ENCODE measurements around the gene NOTCH1.

Gene NOTCH1

DNA sequence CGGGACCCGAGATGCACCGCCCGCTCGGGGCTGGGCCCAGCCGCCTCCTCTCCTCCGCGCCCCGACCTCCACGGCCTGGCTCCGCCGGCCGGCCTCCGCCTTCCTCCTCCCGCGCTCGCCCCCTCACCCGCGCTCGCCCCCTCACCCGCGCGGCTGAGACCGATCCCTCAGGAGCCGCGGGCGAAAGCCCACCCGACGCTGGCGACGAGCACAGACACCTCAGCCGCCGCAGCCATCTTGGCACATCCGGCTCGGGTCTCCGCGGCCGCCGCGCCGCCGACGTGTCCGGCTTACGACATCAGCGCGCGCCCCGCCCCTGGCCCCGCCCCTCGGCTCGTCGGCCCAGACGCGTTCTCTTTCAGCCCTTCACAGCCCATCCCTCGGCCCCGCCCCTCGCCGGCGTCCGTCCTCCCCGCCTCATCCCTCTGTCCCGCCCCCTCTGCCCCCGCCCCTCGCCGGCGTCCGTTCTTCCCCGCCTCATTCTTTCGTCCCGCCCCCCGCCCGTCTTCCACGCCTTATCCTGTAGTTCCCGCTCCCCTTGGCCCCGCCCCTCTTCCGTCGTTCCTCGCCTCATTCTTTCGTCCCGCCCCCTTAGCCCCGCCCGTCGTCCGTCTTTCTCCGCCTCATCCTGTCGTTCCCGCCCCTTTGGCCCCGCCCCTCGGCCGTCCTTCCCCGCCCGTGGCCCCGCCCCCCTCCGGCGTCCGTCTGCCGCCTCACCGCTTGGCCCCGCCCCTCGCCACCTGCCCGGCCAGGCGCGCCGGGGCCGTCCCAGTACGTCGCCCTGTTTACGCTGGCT is 62.9 kb downstream of the NOTCH1 start, which contains the start of gene SEC16A:
TSS of gene SEC16A (minus strand) at position 248 of the 796 bp plus-strand sequence. CDS start 5,425 bp downstream, outside the sequence.
- H3K27ac Mint-ChIP-seq, result peak within 1 kb of the TSS; percentile 93 to 99 (median 96)
- TF ChIP-seq, protein P1, sequence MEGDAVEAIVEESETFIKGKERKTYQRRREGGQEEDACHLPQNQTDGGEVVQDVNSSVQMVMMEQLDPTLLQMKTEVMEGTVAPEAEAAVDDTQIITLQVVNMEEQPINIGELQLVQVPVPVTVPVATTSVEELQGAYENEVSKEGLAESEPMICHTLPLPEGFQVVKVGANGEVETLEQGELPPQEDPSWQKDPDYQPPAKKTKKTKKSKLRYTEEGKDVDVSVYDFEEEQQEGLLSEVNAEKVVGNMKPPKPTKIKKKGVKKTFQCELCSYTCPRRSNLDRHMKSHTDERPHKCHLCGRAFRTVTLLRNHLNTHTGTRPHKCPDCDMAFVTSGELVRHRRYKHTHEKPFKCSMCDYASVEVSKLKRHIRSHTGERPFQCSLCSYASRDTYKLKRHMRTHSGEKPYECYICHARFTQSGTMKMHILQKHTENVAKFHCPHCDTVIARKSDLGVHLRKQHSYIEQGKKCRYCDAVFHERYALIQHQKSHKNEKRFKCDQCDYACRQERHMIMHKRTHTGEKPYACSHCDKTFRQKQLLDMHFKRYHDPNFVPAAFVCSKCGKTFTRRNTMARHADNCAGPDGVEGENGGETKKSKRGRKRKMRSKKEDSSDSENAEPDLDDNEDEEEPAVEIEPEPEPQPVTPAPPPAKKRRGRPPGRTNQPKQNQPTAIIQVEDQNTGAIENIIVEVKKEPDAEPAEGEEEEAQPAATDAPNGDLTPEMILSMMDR (IDR thresholded peaks at IDR 0.05; ENCODE audit: unreplicated experiment in 3 of 3), result no peak
- H3K9me3 Mint-ChIP-seq, result no peaks in the 10 kb centered on the region
- no peaks in the 10 kb centered on the region for H3K27me3 Mint-ChIP-seq (ENCODE audit: low read depth)
- peaks cover 18% of the 10 kb centered on the region for H3K4me1 Mint-ChIP-seq
- peaks cover 8% of the 10 kb centered on the region for H3K36me3 Mint-ChIP-seq (ENCODE audit: low read depth)
- H3K4me3 Mint-ChIP-seq, result peak within 1 kb of the TSS; percentile 95 to 98 (median 97)

DNA sequence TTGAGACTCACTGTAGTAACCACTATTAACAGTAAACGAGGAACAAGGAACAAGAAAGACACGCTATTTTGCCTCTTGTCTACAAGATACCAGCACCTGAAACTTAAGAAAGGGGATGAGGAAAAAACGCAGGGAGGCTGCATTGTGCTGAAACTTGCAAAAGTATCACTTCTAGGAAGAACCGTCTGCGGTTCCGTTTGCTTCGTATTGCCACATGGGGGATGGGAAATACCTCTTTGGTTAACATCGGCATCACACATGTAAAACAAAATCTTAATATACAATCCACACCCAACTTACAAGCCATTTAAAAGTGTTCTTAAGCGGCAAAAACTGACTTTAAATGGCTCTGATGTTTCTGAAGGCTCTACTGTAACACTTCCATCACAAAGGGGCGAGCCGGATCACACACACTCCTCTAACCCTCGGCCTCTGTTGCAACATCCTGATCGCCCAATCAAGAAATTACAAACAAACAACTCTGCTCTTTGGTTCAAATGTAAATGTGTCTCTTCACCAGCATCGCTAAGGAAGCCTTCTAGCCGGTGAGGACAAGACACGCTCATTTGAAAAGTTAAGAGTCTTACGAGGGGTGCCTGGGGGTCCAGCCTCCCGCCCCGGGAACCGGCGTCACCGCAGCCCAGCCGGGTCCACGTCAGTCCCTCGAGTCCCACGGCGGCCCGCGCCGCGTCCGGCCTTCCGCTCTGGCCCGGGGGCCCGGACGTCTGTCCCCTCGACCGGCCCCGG is 63.6 kb downstream of the NOTCH1 start:
- peak overlapping the region; percentile 89 to 98 (median 91) for H3K4me3 Mint-ChIP-seq
- H3K27me3 Mint-ChIP-seq (ENCODE audit: low read depth), result no peaks in the 10 kb centered on the region
- TF ChIP-seq, protein P1 (IDR thresholded peaks at IDR 0.05; ENCODE audit: unreplicated experiment in 3 of 3), result no peak
- peaks cover 18% of the 10 kb centered on the region for H3K4me1 Mint-ChIP-seq
- peaks cover 15% of the 10 kb centered on the region for H3K36me3 Mint-ChIP-seq (ENCODE audit: low read depth)
- no peaks in the 10 kb centered on the region for H3K9me3 Mint-ChIP-seq
- H3K27ac Mint-ChIP-seq, result peak overlapping the region; percentile 91 to 99 (median 93)

DNA sequence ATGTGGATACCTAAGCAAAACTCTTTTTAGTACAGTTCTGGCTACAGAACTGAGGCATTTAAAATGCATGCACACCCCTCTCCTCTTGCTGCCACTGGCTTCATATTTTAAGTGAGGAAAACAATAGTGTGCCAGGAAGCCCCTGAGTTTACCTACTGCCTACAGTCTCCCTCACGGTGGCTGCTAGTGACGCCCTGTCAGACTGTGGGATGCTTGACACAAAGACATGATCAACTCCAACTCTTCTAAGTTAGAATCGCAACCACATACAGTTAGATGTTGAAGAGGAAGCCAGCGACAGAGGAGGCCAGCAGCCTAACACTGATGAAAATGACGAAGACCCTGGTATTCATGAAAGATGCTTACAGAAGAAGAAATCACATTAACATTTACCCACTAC is 64.3 kb downstream of the NOTCH1 start:
- Mint-ChIP-seq H3K4me3 (peak overlapping the region; percentile 89 to 98 (median 91)), H3K27me3 (ENCODE audit: low read depth) (no peaks in the 10 kb centered on the region), H3K9me3 (no peaks in the 10 kb centered on the region), H3K36me3 (ENCODE audit: low read depth) (peaks cover 15% of the 10 kb centered on the region), H3K27ac (peak overlapping the region; percentile 80 to 93 (median 91)), H3K4me1 (peaks cover 18% of the 10 kb centered on the region)
- TF ChIP-seq, protein P1 (IDR thresholded peaks at IDR 0.05; ENCODE audit: unreplicated experiment in 3 of 3), result no peak

DNA sequence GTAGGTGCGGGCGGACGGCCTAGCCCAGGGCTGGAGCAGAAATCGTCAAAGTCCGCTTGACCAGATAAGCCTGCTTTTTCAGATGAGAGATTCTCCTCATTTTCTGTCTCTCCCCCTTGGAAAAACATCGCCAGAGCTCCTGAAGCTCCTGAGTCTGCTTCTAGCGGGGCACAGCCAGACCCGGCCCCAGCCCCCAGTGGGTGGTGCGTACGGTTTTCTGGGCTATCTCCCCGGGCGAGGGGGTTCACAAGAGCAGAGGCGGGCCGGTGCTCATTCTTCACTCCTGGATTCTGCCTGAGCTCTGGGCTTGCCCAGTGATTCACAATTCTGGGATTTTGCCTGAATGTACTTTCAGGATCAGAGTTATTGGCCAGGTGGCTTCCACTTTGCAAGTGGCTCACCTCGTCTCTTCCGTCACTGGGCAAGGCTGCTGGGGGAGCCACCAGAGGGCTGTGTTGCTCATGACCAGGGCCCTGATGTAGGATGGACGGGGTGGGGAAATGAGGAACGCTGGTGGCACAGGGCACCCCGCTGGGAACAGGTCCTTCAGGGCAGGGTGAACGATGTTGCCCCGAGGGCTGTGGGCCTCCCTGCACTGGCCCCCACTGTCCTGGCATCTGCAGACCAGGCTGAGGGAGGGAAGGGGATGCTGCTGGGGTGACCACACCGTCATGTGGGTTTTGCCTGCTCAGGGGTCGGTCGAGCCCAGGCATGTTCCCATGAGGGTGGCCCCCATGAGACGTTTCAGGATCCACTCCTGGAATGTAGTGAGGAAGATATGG is 69.3 kb downstream of the NOTCH1 start:
- Mint-ChIP-seq H3K27me3 (ENCODE audit: low read depth) (no peaks in the 10 kb centered on the region), H3K36me3 (ENCODE audit: low read depth) (peaks cover 34% of the 10 kb centered on the region), H3K4me1 (peaks cover 8% of the 10 kb centered on the region), H3K9me3 (no peaks in the 10 kb centered on the region), H3K27ac (no peak overlapping the region), H3K4me3 (no peak overlapping the region)
- TF ChIP-seq, protein P1 (IDR thresholded peaks at IDR 0.05; ENCODE audit: unreplicated experiment in 3 of 3), result no peak

DNA sequence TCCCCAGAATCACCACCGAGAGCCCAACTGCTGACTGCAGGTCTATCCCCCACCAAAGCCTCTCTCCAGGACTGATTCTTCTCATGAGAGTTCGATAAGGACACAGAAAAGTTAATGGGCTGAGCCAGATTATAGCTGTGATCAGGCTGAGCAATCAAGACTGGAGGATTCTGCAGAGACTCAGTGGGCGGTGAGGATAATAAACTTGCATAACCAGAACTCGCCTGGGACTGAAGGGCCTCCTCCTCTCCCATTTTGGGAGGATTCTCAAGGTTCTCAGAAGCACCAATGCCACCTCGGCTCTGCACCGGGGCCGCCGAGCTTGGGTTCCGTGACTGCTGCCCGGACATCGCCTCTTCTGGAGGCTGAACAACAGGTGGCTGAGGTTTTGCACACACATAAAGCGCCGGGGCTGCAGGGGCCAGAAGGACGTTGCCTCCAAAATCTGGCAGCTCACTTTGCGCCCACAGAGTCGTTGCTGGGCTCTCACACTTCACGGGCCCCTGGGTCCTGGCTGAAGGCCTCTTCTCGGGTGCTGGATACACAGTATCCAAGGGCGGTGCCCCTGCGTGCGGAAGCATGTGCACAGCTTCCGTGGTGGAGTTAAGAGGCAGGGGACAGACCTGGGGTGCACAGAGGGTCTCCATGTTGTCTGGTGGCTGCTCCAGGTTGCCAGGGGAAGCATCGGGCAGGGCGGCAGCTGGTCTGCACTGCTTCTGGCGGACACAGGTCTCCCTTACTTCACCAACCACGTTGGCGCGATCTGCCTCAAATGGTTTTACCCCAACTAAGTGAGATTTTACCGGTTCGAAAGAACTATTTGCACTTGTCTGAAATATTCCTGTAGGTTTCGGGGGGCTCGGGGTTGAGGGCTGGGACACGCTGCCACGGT is 70.6 kb downstream of the NOTCH1 start:
- H3K36me3 Mint-ChIP-seq (ENCODE audit: low read depth), result peaks cover 41% of the 10 kb centered on the region
- no peak overlapping the region for H3K27ac Mint-ChIP-seq
- peaks cover 4% of the 10 kb centered on the region for H3K4me1 Mint-ChIP-seq
- no peaks in the 10 kb centered on the region for H3K27me3 Mint-ChIP-seq (ENCODE audit: low read depth)
- TF ChIP-seq, protein P1 (IDR thresholded peaks at IDR 0.05; ENCODE audit: unreplicated experiment in 3 of 3), result no peak
- no peak overlapping the region for H3K4me3 Mint-ChIP-seq
- H3K9me3 Mint-ChIP-seq, result no peaks in the 10 kb centered on the region

All from nephron (organoid).